ENCODE results near the gene INPP4A.

Gene INPP4A

GRCh38 chr2:98461498-98462049 is 16.9 kb downstream of the INPP4A start:
- no peak for DNase-seq

- no peak for DNase-seq
Measured at GRCh38 chr2:98463081-98463481, 18.4 kb downstream of the INPP4A start.

GRCh38 chr2:98463551-98463971 is 18.9 kb downstream of the INPP4A start:
- DNase-seq = no peak

- no peak for DNase-seq
Measured at GRCh38 chr2:98463988-98464771, 19.5 kb downstream of the INPP4A start.

GRCh38 chr2:98464772-98465310 is 20.2 kb downstream of the INPP4A start:
- no peak for DNase-seq

GRCh38 chr2:98465456-98466226 is 21.0 kb downstream of the INPP4A start:
- DNase-seq = peak; percentile 83

- no peak for DNase-seq
Measured at GRCh38 chr2:98467082-98467536, 22.5 kb downstream of the INPP4A start.

- no peak for DNase-seq
Measured at GRCh38 chr2:98467652-98468051, 23.0 kb downstream of the INPP4A start.

- DNase-seq = no peak
Measured at GRCh38 chr2:98468621-98469236, 24.1 kb downstream of the INPP4A start.

GRCh38 chr2:98469862-98470544 is 25.3 kb downstream of the INPP4A start:
- no peak for DNase-seq

GRCh38 chr2:98470851-98471255 is 26.2 kb downstream of the INPP4A start:
- no peak for DNase-seq

GRCh38 chr2:98471402-98472131 is 26.9 kb downstream of the INPP4A start:
- DNase-seq = no peak

GRCh38 chr2:98472132-98472650 is 27.5 kb downstream of the INPP4A start:
- no peak for DNase-seq

- no peak for DNase-seq
Measured at GRCh38 chr2:98472961-98473746, 28.5 kb downstream of the INPP4A start.

GRCh38 chr2:98473995-98474780 is 29.5 kb downstream of the INPP4A start:
- peak; percentile 43 for DNase-seq

- peak; percentile 80 for DNase-seq
Measured at GRCh38 chr2:98474979-98475632, 30.4 kb downstream of the INPP4A start.

GRCh38 chr2:98476192-98476868 is 31.7 kb downstream of the INPP4A start:
- DNase-seq = peak; percentile 48

GRCh38 chr2:98477036-98477435 is 32.4 kb downstream of the INPP4A start:
- no peak for DNase-seq

- DNase-seq = no peak
Measured at GRCh38 chr2:98477506-98477905, 32.8 kb downstream of the INPP4A start.

Measured in DMS79 (cell line).